ENCODE data around the gene TTC9B.

The TTC9B gene

DNA sequence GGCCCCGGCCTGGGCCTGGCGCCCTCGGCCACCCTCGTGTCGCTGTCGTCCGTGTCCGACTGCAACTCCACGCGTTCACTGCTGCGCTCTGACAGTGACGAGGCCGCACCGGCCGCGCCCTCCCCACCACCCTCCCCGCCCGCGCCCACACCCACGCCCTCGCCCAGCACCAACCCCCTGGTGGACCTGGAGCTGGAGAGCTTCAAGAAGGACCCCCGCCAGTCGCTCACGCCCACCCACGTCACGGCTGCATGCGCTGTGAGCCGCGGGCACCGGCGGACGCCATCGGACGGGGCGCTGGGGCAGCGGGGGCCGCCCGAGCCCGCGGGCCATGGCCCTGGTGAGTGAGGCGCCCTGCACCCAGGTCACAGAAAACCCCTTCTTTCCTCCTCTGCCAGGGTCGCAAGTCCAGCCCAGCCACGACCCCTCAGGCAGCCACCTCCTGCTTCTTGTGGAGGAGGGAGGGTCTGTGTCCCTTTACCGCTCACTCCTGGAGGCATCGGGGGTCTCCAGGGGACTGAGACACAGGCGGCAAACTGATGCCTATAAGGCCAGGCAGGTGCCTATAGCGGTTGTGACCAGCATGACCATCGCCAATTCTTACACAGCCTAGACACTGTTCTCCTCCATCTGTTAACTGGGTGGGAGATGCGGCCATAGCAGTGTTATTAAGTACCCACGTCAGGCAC is 4.2 kb downstream of the TTC9B start:
- Mint-ChIP-seq H3K36me3 (peaks cover 5% of the 10 kb centered on the region), H3K4me1 (peaks cover 5% of the 10 kb centered on the region), H3K27me3 (peaks cover 15% of the 10 kb centered on the region), H3K4me3 (no peak overlapping the region), H3K9me3 (no peaks in the 10 kb centered on the region), H3K27ac (no peak overlapping the region)

GRCh38 chr19:40213251-40213829 is 4.8 kb downstream of the TTC9B start:
- Mint-ChIP-seq H3K27me3 (peaks cover 10% of the 10 kb centered on the region), H3K27ac (no peak overlapping the region), H3K4me1 (peaks cover 5% of the 10 kb centered on the region), H3K36me3 (peaks cover 5% of the 10 kb centered on the region), H3K4me3 (no peak overlapping the region), H3K9me3 (no peaks in the 10 kb centered on the region)

GRCh38 chr19:40210889-40211288 is 7.3 kb downstream of the TTC9B start:
- Mint-ChIP-seq H3K27me3 (no peaks in the 10 kb centered on the region), H3K4me3 (no peak overlapping the region), H3K27ac (no peak overlapping the region), H3K9me3 (no peaks in the 10 kb centered on the region), H3K36me3 (peaks cover 5% of the 10 kb centered on the region), H3K4me1 (no peaks in the 10 kb centered on the region)

DNA sequence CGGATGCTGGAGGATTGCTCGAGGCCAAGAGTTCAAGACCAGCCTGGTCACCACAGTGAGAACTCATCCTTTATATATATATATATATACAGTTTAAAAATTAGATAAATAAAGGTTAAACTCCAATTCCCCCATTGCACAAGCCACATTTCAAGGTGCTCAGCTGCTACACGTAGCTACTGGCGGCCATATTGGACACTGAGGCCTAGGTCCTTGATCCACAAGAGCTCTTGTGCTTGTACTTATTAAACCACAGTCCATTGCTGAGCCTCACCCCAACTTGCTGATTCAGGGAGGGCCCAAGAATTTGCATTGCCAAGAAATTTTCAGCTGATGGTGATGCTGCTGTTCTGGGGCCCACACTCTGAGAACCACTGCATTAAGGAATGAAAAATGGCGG is 9.6 kb downstream of the TTC9B start:
- no peaks in the 10 kb centered on the region for H3K4me1 Mint-ChIP-seq
- peaks cover 11% of the 10 kb centered on the region for H3K36me3 Mint-ChIP-seq
- H3K4me3 Mint-ChIP-seq: no peak overlapping the region
- H3K27me3 Mint-ChIP-seq: no peaks in the 10 kb centered on the region
- no peak overlapping the region for H3K27ac Mint-ChIP-seq
- H3K9me3 Mint-ChIP-seq: no peaks in the 10 kb centered on the region

GRCh38 chr19:40205760-40206159 is 12.4 kb downstream of the TTC9B start:
- no peak overlapping the region for H3K27ac Mint-ChIP-seq
- H3K4me3 Mint-ChIP-seq: no peak overlapping the region
- H3K9me3 Mint-ChIP-seq: no peaks in the 10 kb centered on the region
- no peaks in the 10 kb centered on the region for H3K4me1 Mint-ChIP-seq
- no peaks in the 10 kb centered on the region for H3K27me3 Mint-ChIP-seq
- peaks cover 9% of the 10 kb centered on the region for H3K36me3 Mint-ChIP-seq

GRCh38 chr19:40204381-40204780 is 13.8 kb downstream of the TTC9B start:
- Mint-ChIP-seq H3K27ac (no peak overlapping the region), H3K27me3 (no peaks in the 10 kb centered on the region)

GRCh38 chr19:40200341-40201099 is 17.7 kb downstream of the TTC9B start:
- Mint-ChIP-seq H3K36me3 (peaks cover 10% of the 10 kb centered on the region), H3K9me3 (no peaks in the 10 kb centered on the region), H3K4me3 (no peak overlapping the region)

More at GRCh38 chr19:40204381-40204780, 13.8 kb downstream of the TTC9B start:
- no peak overlapping the region for H3K4me3 Mint-ChIP-seq
- peaks cover 8% of the 10 kb centered on the region for H3K36me3 Mint-ChIP-seq
- H3K9me3 Mint-ChIP-seq: no peaks in the 10 kb centered on the region
- no peaks in the 10 kb centered on the region for H3K4me1 Mint-ChIP-seq

GRCh38 chr19:40198272-40198990 is 19.8 kb downstream of the TTC9B start:
- Mint-ChIP-seq H3K4me3 (no peak overlapping the region), H3K27ac (no peak overlapping the region), H3K9me3 (no peaks in the 10 kb centered on the region), H3K4me1 (peaks cover 15% of the 10 kb centered on the region), H3K27me3 (no peaks in the 10 kb centered on the region), H3K36me3 (peaks cover 4% of the 10 kb centered on the region)

More at GRCh38 chr19:40200341-40201099, 17.7 kb downstream of the TTC9B start:
- Mint-ChIP-seq H3K27ac (no peak overlapping the region), H3K27me3 (no peaks in the 10 kb centered on the region), H3K4me1 (no peaks in the 10 kb centered on the region)

- H3K27ac Mint-ChIP-seq: no peak overlapping the region
These were observed 24.7 kb downstream of the TTC9B start for GRCh38 chr19:40193587-40193849.

GRCh38 chr19:40192758-40193586 is 25.2 kb downstream of the TTC9B start:
- Mint-ChIP-seq H3K4me1 (peaks cover 36% of the 10 kb centered on the region), H3K9me3 (no peaks in the 10 kb centered on the region), H3K4me3 (peak overlapping the region; percentile 69), H3K27ac (no peak overlapping the region), H3K27me3 (no peaks in the 10 kb centered on the region), H3K36me3 (no peaks in the 10 kb centered on the region)

More at GRCh38 chr19:40193587-40193849, 24.7 kb downstream of the TTC9B start:
- H3K9me3 Mint-ChIP-seq: no peaks in the 10 kb centered on the region
- H3K4me1 Mint-ChIP-seq: peaks cover 36% of the 10 kb centered on the region
- H3K27me3 Mint-ChIP-seq: no peaks in the 10 kb centered on the region
- H3K4me3 Mint-ChIP-seq: peak overlapping the region; percentile 12
- no peaks in the 10 kb centered on the region for H3K36me3 Mint-ChIP-seq

GRCh38 chr19:40191836-40192646 is 26.1 kb downstream of the TTC9B start:
- peaks cover 36% of the 10 kb centered on the region for H3K4me1 Mint-ChIP-seq
- peak overlapping the region; percentile 69 for H3K4me3 Mint-ChIP-seq
- H3K27me3 Mint-ChIP-seq: no peaks in the 10 kb centered on the region
- H3K27ac Mint-ChIP-seq: no peak overlapping the region
- no peaks in the 10 kb centered on the region for H3K36me3 Mint-ChIP-seq
- no peaks in the 10 kb centered on the region for H3K9me3 Mint-ChIP-seq

- no peaks in the 10 kb centered on the region for H3K36me3 Mint-ChIP-seq
- peaks cover 36% of the 10 kb centered on the region for H3K4me1 Mint-ChIP-seq
- H3K4me3 Mint-ChIP-seq: peak within 1 kb of the TSS; percentile 89
- peak within 1 kb of the TSS; percentile 96 for H3K27ac Mint-ChIP-seq
- no peaks in the 10 kb centered on the region for H3K9me3 Mint-ChIP-seq
- no peaks in the 10 kb centered on the region for H3K27me3 Mint-ChIP-seq
These were observed 27.0 kb downstream of the TTC9B start, which contains the start of gene MAP3K10 for GRCh38 chr19:40190891-40191835. Gene MAP3K10 (plus strand): TSS chr19:40191426. CDS start chr19:40192032, 606 bp downstream.

DNA sequence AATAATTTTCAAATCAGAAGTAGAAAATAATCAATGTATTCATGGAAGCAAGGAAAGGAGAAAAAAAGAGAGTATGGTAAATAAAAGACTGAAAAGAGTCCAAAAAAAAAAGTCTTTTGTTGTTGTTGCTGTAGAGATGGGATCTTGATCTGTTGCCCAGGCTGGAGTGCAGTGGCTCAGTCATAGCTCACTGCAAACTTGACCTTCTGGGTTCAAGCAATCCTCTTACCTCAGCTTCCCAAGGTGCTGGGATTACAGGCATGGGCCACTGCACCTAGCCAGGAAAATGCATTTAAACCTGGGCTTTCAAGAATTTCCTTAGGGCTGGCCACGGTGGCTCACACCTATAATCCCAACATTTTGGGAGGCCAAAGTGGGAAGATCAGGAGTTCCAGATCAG is 33.9 kb downstream of the TTC9B start:
- no peaks in the 10 kb centered on the region for H3K36me3 Mint-ChIP-seq
- H3K9me3 Mint-ChIP-seq: no peaks in the 10 kb centered on the region
- H3K27ac Mint-ChIP-seq: no peak overlapping the region
- H3K4me3 Mint-ChIP-seq: no peak overlapping the region
- H3K27me3 Mint-ChIP-seq: no peaks in the 10 kb centered on the region
- H3K4me1 Mint-ChIP-seq: no peaks in the 10 kb centered on the region

Data from activated naive CD4-positive, alpha-beta T cell treated with anti-CD3 and anti-CD28 coated beads, Interleukin-2, amount 50 U/mL, for 24 hours (primary cell).